Cerebellar cortex (tissue), 1 donor: Measurements from ENCODE around the gene CFP.
"Not testable (repeated sequence)": the region's sequence is repeated elsewhere in the genome, so short reads cannot be mapped to it uniquely, and the experiment has no call there.

Experiments used
- DNase-seq: peaks from one replicate; pipeline ENCODE4 v3.0.0-alpha.2; 2015; ENCODE audit warnings: low spot score

The CFP gene

DNA sequence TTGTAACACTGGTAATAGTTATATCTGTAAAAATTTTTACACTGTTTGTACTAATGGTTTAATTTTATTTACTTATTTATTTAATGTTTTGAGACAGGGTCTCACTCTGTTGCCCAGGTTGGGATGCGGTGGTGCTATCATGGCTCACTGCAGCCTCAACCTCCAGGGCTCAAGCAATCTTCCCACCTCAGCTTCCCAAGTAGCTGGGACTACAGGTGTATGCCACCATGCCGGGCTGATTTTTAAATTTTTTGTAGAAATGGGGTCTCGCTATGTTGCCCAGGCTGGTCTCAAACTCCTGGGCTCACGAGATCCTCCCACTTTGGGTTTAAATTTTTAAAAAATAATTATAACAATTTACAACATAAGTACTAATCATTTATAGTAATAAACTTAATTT lies 26.6 kb downstream of the CFP start:
- not testable (repeated sequence) for DNase-seq

DNA sequence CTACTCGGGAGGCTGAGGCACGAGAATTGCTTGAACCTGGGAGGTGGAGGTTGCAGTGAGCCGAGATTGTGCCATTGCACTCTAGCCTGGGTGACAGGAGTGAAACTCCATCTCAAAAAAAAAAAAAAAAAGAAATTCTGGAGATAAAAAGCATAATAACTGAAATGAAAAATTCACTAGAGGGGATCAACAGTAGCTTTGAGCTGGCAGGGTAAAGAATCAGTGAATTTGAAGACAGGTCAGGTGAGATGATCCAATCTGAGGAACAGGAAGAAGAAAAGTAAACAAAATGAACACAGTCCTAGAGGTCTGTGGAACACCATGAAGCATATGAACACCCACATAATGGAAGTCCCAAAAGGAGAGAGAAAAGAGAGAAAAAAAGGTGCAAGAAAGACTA lies 32.5 kb downstream of the CFP start:
- DNase-seq: no peak

DNA sequence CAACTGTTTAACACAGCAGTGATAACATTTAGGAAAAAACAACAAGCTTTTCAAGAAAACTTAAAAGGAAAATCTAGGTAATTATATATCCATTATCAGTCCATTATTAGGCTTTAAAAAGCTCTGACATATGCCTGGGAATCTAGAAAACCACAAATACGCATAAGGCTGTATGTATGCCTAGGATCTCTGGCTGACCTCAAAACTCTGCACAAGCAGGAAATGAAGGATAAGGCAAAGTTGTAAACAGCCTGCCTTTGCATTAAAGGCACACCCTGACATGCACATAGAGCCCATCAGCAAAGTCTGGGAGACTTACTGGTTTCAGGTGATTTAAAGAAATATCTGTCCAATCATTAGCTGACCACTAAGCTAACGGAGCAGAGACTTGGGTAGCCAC lies 33.5 kb downstream of the CFP start:
- no peak for DNase-seq

DNA sequence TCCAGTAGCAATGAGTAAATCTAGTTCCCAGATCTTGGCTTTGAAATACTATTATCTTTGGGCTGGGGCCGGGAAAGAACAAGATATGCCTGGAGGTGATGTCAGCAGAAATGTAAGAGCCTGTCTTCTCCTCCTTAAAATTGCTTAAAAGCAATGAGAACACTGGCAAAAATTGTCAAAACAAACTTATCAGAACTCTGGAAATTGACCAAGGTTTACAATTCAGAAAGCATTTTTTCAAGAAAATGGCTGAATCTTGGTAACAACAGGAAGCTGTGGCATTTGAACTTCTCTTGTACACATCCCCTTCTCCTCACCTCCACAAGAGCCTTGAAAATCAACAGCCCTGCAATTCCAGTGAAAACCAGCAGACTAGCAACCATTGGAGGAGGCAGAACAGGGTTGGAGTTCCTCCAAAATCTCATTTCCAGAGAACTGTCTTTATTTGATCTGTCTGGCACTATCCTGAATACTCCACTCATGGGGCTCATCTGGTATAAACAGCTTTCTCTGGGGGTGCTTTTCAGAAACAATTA lies 33.9 kb downstream of the CFP start:
- no peak for DNase-seq

DNA sequence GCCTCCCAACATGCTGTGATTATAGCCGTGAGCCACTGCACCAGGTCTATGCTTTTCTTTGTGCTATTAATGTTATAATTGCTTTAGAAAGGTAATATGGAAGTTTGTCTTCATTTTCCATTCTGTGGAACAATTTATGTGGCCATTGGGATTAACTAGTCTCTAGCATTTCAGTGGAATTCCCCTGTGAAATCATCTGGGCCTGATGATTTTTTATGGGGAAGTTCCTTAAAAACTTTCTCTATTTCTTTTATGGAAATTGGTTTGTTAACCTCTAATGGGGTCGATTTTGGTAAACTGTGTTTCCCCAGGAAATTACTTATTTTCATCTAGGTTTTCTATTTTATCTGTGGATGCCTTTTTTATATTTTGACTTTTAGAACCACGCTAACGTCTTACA lies 36.2 kb downstream of the CFP start:
- no peak for DNase-seq

GRCh38 chrX:47590984-47591383 lies 38.7 kb downstream of the CFP start:
- no peak for DNase-seq

GRCh38 chrX:47587906-47588735 lies 41.6 kb downstream of the CFP start:
- no peak for DNase-seq

GRCh38 chrX:47587091-47587891 lies 42.4 kb downstream of the CFP start:
- no peak for DNase-seq

GRCh38 chrX:47586043-47586787 lies 43.5 kb downstream of the CFP start:
- DNase-seq: no peak

- DNase-seq: no peak
Measured at GRCh38 chrX:47585273-47585672, 44.5 kb downstream of the CFP start.

GRCh38 chrX:47584714-47585113 lies 45.0 kb downstream of the CFP start:
- no peak for DNase-seq

GRCh38 chrX:47583240-47583861 lies 46.4 kb downstream of the CFP start:
- DNase-seq: no peak

GRCh38 chrX:47581731-47582647 lies 47.7 kb downstream of the CFP start, which contains the start of gene TIMP1:
TSS of gene TIMP1 (plus strand) at chrX:47582436. CDS start at chrX:47583416, 980 bp downstream.
- peak; percentile 69 for DNase-seq

- no peak for DNase-seq
Measured at GRCh38 chrX:47579537-47579936, 50.2 kb downstream of the CFP start.

GRCh38 chrX:47578692-47579091 lies 51.0 kb downstream of the CFP start:
- DNase-seq: no peak

GRCh38 chrX:47577901-47578300 lies 51.8 kb downstream of the CFP start:
- no peak for DNase-seq

GRCh38 chrX:47577424-47577823 lies 52.3 kb downstream of the CFP start:
- no peak for DNase-seq

DNA sequence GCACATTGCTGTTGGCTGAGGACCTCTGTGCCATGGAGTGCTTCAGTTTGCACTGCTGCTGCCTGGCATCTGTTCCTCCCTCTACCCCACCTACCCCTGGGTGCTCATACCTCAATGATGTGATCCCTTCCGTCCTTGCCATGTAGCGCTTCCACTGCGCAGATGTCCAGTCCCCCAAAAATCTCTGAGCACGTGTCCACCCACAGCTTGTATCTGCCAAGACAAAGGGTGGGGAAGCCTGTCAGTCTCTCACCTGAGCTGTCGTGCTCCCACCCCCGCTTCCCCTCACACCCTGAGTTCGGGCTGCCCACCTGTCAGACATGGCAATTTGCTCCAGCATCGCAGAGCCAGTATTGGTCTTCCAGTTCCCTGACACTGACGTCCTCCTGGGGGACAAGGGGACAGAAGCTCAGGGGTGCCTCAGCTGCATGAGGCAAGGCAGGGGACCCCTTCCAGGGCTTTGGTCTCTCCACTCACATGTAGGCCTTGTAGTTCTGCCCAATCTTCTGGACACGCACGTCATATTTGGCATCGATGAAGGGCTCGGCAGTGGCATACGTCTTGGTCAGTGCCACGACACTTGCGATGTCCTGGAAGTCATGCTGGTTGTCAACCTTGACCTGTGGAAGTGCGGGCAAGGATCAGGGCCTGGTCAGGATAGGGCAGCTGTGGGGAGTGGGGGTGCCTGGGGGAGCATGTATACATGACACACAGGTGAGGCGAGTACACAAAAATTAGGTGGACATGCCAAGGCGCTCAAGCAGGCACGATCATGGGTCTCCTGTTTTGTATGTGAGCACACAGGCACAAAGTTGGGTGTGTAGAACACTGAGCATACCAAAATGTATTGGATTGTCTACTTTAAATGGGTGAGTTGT lies 53.5 kb downstream of the CFP start:
- DNase-seq: no peak

DNA sequence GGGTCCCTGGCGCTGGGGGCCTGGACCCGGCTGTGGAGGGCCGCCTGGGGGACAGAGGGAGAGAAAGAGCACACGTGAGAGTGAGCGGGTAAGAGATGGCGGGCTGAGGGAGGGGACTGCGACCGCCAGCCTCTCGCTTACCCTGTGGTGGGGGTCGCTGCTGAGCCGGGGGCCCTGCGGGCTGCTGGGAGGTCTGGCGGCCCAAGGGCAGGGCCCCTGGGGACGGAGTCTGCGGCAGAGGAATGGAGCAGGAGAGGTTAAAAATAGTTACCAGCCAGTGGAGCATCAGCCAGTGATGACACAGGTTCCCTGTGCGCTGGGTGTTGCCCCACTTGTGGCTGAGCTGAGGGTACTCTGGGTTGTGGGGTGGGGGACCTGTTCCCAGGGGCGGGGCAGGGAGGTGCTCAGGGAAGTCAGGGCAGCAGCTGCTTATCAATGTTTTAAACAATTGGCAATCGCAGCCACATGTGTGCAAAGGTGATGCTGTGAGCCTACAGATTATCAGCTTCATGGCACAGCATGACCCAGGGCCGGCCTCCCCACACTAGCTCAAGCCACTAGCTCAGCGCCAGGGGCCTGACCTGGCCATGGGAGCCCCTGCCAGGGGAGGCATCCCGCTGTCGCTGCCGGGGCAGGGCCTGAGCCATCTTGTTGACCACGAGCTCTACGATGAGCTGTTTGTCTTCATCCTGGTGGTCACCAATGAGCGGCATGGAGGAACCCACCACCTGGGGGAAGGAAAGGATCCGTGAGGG lies 55.0 kb downstream of the CFP start:
- DNase-seq: no peak
